Measurements from ENCODE around the gene DHRS7.

- TF ChIP-seq RAD21 (IDR thresholded peaks at IDR 0.05; ENCODE audit: low read length) (no peak), REST (IDR thresholded peaks at IDR 0.05; ENCODE audit: low read depth, low read length) (no peak), JUND (IDR thresholded peaks at IDR 0.05) (no peak), CTCF (IDR thresholded peaks at IDR 0.05) (no peak), MXI1 (IDR thresholded peaks at IDR 0.05; ENCODE audit: low read depth, low read length) (no peak), RFX5 (IDR thresholded peaks at IDR 0.05; ENCODE audit: low read length) (no peak), SIN3A (IDR thresholded peaks at IDR 0.05; ENCODE audit: borderline replicate concordance, low read depth, low read length) (no peak)
- TF ChIP-seq, protein P1, sequence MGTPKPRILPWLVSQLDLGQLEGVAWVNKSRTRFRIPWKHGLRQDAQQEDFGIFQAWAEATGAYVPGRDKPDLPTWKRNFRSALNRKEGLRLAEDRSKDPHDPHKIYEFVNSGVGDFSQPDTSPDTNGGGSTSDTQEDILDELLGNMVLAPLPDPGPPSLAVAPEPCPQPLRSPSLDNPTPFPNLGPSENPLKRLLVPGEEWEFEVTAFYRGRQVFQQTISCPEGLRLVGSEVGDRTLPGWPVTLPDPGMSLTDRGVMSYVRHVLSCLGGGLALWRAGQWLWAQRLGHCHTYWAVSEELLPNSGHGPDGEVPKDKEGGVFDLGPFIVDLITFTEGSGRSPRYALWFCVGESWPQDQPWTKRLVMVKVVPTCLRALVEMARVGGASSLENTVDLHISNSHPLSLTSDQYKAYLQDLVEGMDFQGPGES (IDR thresholded peaks at IDR 0.05; ENCODE audit: low read depth, low read length): no peak
- TF ChIP-seq, protein P2, sequence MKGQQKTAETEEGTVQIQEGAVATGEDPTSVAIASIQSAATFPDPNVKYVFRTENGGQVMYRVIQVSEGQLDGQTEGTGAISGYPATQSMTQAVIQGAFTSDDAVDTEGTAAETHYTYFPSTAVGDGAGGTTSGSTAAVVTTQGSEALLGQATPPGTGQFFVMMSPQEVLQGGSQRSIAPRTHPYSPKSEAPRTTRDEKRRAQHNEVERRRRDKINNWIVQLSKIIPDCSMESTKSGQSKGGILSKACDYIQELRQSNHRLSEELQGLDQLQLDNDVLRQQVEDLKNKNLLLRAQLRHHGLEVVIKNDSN (IDR thresholded peaks at IDR 0.05; ENCODE audit: borderline replicate concordance, low read depth): no peak
These were observed 13.0 kb upstream of the DHRS7 start for GRCh38 chr14:60178164-60178563.

Data from SK-N-SH (cell line).